OCI-LY1 (cell line): ENCODE data around the gene LY86.

Source experiments
- CTCF ChIP-seq: fragments of 200-600 bp; sonication (generic), shearing (Covaris generic); IDR thresholded peaks from 2 replicates; pipeline ENCODE4 v1.5.1; 2017; ENCODE audit warnings: mild to moderate bottlenecking, antibody characterized with exemption, low read length, moderate library complexity, mixed read lengths
- EZH2 ChIP-seq: fragments of 200-600 bp; sonication (generic), shearing (Covaris generic); IDR thresholded peaks from 2 replicates; pipeline ENCODE4 v1.8.0; 2017; ENCODE audit warnings: borderline replicate concordance, mixed run types, mild to moderate bottlenecking, antibody characterized with exemption, low read length, moderate library complexity, mixed read lengths

- TF ChIP-seq CTCF: no peak
- no peak for TF ChIP-seq EZH2
Observed at GRCh38 chr6:6556161-6556737, 32.3 kb upstream of the LY86 start.
